GM12878 (cell line): Measurements from ENCODE around the gene C2CD5.

Experiments
- ATF7 ChIP-seq: fragments of 450-650 bp; IDR thresholded peaks from 2 replicates; pipeline ENCODE4 v1.6.1; 2016; ENCODE audit warnings: low read depth, mild to moderate bottlenecking
- CEBPZ ChIP-seq: fragments of 150-350 bp; IDR thresholded peaks from 2 replicates; pipeline ENCODE4 v1.6.1; 2016; ENCODE audit warnings: low read depth, low read length
- CREB1 ChIP-seq: IDR thresholded peaks from 2 replicates; pipeline ENCODE4 v1.6.1; 2012; ENCODE audit warnings: low read depth, mild to moderate bottlenecking, inconsistent platforms
- EGR1 ChIP-seq, 2 experiments: IDR thresholded peaks; 1 replicate in 1 of 2; 2 replicates in 1 of 2; pipeline ENCODE4 v1.6.1; 2011 to 2012; ENCODE audit warnings: low read depth in 2 of 2, low read length in 2 of 2, borderline replicate concordance in 1 of 2, mild to moderate bottlenecking in 1 of 2, moderate library complexity in 1 of 2
- EP300 ChIP-seq, 2 experiments: fragments of 150-350 bp in 1 of 2; IDR thresholded peaks; 2 replicates each; pipeline ENCODE4 v1.6.1; 2011 to 2012; ENCODE audit warnings: low read depth in 2 of 2, low read length in 2 of 2, borderline replicate concordance in 1 of 2, improper control_type of control experiment in 1 of 2, inconsistent platforms in 1 of 2; ENCODE audit not compliant: control insufficient read depth in 1 of 2
- ZNF274 ChIP-seq: IDR thresholded peaks from one replicate; pipeline ENCODE4 v1.8.0; 2011; ENCODE audit not compliant: insufficient read length, insufficient read depth
- ZNF592 ChIP-seq: fragments of 450-650 bp; IDR thresholded peaks from 2 replicates; pipeline ENCODE4 v1.6.1; 2017; ENCODE audit warnings: mild to moderate bottlenecking, moderate library complexity

- TF ChIP-seq EP300 (IDR thresholded peaks at IDR 0.05; ENCODE audit: borderline replicate concordance in 1 of 2, control insufficient read depth in 1 of 2, low read depth in 2 of 2, low read length in 2 of 2) (no peak), ZNF592 (no peak), CEBPZ (no peak), EGR1 (IDR thresholded peaks at IDR 0.05; ENCODE audit: borderline replicate concordance in 1 of 2, low read depth in 2 of 2, low read length in 2 of 2) (no peak), CREB1 (no peak), ZNF274 (no peak), ATF7 (no peak)
Measured at GRCh38 chr12:22473212-22473611, 71.1 kb downstream of the C2CD5 start.
